ENCODE results near the gene PACS1.

PACS1 gene

DNA sequence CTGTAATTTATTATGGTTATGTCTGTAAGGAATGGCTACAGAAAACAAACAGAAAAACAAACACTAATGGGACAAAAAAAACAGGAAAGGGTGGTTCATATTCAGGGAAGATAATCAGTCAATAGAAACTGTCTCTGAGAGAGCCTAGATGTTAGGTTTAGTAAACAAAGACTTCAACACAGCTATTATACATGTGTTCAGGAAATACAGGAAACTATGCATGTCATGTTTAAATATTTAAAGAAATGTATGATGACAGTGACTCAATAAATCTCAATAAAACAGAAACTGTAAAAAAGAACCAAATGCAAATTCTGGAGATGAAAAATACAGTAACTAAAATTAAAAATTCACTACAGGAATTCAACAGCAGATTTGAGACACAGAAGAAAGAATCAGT lies 76.0 kb downstream of the PACS1 start:
- DNase-seq = no peak

DNA sequence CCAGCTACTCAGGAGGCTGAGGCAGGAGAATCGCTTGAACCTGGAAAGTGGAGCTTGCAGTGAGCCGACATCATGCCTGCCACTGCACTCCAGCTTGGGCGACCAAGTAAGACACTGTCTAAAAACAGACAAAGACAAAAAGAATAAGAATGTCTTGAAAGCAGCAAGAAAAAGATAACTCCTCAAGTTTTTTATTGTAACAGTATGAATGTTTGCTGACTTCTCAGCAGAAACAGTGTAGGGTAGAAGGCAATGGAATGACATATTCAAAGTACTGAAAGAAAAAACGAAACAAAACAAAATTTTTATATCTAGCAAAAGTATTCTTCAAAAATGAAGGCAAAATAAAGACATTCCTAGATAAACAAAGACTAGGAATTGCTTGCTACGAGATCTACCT lies 76.9 kb downstream of the PACS1 start:
- DNase-seq = no peak

GRCh38 chr11:66150140-66150539 lies 80.1 kb downstream of the PACS1 start:
- DNase-seq = no peak

DNA sequence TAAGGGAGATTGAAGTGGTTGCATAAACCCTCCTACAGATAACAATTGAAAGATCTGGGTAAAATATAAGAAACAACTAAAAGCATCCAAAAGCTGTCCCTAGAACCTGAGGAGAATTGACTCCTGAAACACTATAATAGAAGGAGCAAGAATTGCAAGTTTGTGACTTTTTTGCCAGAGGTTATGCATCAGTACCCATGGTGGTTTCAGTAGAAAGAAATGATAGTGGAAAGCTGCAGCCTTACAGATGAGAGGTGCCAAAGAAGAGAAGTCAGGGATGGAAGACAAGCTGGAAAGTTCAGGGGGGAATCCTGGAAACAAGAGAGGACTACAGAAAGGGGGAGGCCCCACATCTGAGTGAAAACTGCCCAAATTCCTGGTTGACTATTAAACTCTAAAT lies 80.7 kb downstream of the PACS1 start:
- DNase-seq = no peak

DNA sequence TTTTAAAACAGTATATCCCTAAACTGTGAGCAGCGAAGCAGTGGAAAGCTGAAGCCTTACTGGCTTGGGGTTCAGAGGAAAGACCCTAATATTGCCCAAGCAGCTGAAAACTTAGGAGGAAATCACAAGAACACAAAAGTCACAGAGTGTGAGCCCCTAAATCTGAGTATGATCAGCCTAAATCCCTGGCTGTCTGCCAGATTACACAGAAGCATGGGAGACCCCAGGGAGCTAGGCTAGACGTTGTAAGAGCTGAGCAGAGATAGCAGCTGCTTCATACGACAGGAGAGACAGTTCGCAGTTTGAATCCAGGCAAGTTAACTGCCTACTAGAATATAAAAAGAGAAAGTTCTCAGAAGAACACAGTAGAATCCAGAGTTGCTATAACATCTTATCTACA lies 81.2 kb downstream of the PACS1 start:
- DNase-seq = no peak

DNA sequence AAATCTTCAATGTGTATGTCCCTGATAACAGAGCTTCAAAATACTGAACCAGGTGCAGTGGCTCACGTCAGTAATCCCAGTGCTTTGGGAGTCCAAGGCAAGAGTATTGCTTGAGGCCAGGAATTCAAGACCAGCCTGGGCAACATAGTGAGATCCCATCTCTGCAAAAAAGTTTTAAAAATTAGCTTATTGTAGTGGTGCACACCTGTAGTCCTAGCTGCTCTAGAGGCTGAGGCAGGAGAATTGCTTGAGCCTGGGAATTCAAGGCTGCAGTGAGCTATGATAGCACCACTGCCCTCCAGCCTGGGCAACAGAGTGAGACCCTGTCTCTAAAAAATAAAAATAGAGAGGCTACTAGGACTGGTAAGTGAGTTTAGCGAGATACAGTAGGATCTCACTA lies 84.0 kb downstream of the PACS1 start:
- DNase-seq = no peak

DNA sequence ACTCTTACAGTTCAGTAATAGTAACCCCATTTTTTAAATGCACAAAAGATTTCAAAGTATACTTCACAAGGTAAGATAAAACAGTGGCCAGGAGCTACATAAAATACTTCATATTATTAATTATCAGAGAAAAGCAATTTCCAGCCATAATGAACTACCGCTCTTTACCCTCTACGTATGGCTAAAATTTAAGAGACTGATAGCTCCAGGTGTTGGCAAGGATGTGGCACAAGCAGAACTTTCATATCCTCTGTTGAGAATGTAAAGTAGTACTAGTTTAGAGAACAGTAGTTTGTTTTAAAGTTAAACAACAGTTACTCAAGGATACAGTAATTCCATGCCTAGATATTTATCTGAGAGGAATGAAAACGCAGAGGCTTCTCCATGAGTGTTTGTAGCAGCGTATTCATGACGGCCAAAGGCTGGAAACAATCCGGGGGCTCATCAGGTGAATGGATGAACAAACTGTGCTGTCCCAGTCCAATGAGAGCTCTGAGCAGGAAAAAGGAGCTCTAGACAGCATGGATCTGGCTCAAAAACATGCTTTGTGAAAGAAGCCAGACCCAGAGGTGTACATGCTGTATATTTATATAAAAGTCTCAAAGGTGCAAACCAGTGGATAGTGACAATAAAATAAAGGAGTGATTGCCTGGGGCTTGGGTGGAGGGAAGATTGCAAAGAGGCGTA lies 85.5 kb downstream of the PACS1 start:
- no peak for DNase-seq

GRCh38 chr11:66157182-66157864 lies 87.3 kb downstream of the PACS1 start:
- DNase-seq = no peak

DNA sequence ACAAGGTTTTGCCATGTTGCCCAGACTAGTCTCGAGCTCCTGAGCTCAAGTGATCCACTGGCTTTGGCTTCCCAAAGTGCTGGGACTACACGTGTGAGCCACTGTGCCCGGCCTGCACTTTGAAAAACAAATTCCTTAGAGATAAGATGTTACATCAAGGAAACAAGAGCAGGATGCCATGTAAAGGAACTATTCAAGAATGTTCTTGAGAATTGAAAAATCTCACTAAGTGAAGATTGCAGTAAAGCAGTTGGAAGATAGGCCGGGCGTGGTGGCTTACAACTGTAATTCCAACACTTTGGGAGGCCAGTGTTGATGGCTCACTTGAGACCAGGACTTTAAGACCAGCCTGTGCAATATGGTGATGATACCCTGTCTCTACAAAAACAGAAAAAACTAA lies 88.1 kb downstream of the PACS1 start:
- no peak for DNase-seq

DNA sequence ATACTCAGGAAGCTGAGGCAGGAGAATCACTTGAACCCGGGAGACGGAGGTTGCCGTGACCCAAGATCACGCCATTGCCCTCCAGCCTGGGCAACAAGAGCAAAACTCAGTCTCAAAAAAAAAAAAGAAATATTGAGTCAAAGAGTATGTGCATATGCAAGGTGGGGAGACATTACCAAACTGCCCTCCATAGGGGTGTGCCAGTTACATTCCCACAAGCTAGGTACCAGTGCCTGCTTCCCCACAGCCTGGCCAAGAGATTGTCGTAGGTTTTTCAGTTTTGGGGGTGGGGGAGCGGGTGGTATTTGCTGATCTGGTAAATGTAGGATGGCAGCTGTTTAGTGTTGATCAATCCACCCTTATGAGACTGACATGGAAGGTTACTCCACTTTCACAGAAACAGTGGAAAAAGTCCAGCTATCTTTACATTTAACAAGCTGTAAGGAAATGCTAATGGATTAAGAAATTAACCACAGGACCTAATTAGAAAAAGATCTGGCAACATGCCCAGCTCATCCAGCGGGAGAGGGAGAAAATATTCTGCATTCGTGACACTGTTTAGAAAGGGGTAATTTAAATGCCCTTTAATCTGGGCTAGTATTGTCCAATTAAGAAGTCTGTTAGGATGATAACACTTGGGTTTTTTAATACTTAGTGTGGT lies 89.4 kb downstream of the PACS1 start:
- peak; percentile 17 for DNase-seq

DNA sequence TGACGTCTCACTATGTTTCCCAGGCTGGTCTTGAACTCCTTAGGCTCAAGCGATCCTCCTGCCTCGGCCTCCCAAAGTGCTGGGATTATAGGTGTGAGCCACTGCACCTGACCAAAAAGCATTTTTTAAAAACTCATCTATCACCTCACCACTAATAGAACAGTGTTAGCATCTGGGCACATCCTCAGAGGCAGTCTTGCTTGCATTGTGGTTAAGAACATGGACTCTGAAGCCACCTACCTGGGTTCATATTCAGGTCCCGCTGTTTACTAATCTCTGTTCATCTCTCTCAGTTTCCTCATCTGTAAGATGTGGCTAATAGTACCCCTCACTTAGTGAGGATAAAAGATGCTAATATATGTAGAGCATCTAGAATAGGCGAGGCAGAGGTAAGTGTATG lies 90.6 kb downstream of the PACS1 start:
- DNase-seq = no peak

- no peak for DNase-seq
Observed at GRCh38 chr11:66168289-66168688, 98.2 kb downstream of the PACS1 start.

GRCh38 chr11:66172146-66172545 lies 102.1 kb downstream of the PACS1 start:
- DNase-seq = no peak

DNA sequence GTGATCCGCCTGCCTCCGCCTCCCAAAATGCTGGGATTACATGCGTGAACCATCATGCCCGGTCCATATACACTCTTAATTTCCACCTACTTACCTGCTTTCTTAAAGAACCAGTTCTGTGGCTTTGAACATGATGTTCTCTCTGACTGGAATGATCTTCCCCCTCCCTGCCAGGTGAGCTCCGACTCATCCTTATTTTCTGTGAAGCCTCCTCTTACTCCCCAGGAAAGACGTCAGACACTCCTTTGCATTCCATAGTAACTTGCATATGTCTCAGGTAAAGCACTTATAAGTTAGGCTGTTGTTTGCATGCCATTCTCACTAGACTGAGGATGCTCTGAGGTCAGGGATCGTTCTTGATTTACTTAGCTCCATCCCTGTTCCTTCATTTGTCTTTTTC lies 106.6 kb downstream of the PACS1 start:
- DNase-seq = no peak

- no peak for DNase-seq
Observed at GRCh38 chr11:66178183-66178582, 108.1 kb downstream of the PACS1 start.

DNA sequence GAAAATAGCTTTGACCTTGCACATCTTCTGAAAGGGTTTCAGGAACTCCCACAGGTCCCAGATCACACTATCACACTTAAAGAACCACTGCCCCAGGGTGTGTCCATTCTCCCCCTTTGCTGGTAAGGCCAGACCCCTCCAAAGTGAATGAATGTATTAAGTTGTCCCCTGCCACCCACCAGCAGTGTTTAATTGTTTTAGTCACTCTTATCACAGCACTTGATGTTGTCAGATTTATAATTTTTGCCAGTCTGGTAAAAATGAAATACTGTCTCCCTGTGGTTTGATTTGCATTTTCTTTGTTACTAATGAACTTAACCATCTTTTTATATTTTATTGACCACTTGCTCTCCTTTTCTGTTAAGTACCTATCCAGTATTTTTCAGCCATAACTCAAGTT lies 108.8 kb downstream of the PACS1 start:
- no peak for DNase-seq

DNA sequence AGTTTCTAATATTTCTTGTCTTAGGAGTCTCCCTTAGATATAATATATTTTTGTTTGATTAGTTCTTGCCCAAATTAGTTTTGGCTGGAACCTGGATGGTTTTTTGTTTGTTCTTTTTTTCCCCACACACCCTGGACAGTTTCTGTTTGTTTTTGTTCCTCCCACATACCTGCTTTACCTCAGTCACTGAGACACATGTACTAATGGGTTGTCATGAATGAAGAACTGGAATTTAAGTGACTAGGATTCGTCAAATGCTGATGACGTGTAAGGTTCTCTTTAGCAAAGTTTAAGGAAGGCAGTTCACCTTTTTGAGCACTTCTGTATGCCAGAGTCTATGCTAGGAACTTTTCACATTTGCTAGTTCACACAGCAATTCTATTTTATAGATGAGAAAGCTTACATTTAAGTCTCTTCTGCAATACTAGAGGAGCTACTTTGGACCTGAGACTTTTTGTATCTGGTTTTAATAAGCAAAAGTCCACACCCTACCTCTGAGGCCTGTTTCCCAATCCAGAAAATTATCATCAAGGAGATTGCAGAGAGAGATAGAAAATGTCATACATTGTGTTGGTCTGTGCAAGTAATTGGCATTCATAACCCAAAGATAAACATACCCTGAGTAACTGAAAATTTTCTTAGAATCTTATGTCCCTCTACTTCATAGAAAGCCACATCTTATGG lies 111.7 kb downstream of the PACS1 start:
- no peak for DNase-seq

DNA sequence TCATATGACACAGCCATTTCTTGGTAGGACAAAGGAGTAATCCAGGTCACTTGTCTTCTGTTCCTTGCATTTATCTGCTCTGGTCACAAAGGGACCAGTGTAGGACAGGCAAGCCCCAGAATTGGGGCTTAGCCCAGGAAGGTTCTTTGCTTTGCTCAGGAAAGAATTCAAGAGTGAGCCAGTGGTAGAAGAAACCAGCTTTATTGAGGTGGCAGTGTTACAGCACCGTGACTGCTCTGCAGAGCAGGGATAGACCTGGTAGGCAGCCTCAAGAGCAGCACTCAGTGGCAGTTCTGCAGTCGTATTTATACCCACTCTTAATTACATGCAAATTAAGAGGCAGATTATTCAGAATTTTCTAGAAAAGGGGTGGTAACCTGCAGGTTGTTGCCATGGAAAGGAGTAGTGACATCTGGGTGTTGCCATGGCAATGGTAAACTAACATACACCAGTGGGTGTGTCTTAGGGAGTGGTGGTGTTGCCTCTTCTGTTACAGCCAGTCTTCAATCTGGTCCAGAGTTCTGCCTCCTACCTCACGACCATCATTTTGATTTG lies 113.5 kb downstream of the PACS1 start:
- DNase-seq = no peak

DNA sequence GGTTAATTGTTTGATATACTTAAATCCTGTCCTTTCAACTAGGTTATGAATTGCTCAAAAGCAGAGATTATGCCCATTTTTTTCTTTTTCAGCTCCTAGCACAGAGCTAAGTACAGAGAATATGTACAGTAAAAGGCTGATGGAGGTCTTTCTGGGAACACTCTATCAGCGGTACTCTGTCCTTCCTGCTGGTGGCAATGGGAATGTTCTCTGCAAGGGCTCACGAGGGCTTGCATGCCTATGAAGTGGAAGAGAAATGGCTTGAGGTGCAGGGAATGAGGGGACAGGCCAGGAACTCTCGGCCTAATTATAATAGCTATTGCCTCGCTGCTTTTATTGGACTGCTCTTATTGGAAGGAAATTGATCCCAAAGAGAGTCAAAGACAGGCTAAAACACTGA lies 114.7 kb downstream of the PACS1 start:
- no peak for DNase-seq

DNA sequence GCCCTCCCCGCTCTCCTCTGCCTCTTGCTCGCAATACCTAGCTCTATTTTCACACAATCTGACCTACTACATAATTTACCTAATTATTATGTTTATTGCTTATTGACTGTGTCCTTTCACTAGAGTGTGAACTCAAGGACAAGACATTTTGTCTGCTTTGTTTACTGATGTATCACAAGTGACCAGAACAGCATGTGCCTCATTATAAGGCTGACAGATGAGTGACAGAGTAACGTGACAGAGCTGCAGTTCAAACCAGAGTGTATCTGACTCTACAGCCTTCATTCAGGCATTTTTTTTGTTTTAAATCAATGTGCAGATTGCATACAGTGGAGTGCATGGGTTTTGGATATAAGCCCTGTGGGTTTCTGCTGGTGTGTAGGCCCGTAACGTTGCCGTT lies 116.4 kb downstream of the PACS1 start:
- DNase-seq = no peak

- no peak for DNase-seq
Observed at GRCh38 chr11:66187453-66187852, 117.4 kb downstream of the PACS1 start.

DNA sequence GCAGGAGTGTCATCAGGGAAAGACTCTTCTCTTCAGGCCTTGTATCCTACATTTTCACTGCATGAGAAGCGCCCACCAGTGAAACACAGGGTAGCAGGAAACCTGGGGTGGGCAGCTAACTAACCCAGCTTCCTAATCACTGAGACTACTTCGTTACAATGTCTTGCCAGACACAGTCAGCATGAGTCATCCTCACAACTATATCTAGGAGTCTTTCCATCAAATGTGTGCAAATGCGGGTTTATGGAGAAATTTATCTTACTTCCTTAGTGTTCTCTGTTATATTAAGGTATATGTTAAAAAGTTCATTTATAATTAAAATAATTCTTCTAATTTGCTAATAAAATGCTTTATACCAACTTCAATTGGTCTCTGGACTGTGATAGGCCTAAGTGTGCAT lies 118.5 kb downstream of the PACS1 start:
- DNase-seq = no peak

DNA sequence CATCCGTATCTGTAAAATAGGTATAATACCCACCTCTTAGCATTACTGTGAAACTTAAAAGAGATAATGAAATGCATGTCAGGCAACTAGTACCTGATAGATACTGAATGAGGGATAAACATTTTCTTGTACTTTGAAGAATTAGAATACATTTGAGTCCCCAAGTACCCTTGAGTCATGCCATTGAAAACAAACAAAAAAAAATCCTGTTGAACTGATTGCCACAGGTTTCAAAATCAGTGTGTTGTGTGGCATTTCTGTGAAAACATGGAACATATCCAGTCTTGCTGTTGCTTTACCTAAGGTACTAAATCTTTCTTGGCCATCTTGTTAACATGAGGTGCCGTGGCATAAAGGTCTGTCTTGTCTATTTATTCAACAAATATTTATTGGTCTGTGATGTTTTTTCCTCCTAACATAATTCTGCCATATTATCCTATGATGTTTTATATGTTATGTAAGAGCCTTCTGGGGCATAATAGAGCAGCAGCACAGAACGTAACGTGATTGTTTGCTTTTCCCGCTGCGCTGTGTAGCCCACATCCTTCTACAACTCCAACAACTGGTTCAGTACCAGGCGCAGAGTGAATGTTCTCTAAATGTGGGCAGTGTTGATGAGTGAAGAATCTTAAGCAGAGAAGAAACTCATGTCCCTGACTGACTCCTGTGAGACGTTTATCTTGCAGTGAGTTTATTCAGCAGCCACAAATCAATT lies 119.1 kb downstream of the PACS1 start:
- no peak for DNase-seq
